GM12872 (cell line): Measurements from ENCODE around the gene WIZ.

Experiments
- CTCF ChIP-seq: IDR thresholded peaks from 3 replicates; pipeline ENCODE4 v1.5.1; 2011; ENCODE audit warnings: low read depth, mild to moderate bottlenecking, low read length, moderate library complexity; ENCODE audit not compliant: insufficient read depth

The WIZ gene

GRCh38 chr19:15417699-15418098, 32.1 kb downstream of the WIZ start:
- no peak for TF ChIP-seq CTCF

DNA sequence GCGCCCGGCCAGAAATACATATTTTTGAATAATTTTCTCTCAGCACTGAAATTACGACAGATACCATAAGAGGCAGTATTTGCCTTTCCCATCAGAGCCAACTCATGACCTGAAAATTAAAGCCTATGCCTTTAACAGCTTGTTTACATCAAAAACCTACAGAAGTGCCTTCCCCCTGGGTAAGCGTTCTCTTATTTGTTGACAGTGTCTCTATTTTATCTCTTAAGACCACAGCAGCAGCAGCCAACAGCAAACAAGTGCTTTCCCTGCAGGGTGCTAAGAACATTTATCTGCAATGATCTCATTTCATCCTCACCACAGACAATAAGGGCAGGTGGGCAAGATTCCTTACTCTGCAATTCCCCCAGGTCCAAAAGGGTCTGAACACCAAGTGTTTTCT, 36.9 kb downstream of the WIZ start:
- TF ChIP-seq CTCF, result no peak

GRCh38 chr19:15404780-15405211, 45.0 kb downstream of the WIZ start:
- no peak for TF ChIP-seq CTCF

GRCh38 chr19:15404097-15404779, 45.5 kb downstream of the WIZ start:
- TF ChIP-seq CTCF, result no peak

GRCh38 chr19:15403151-15403531, 46.6 kb downstream of the WIZ start:
- no peak for TF ChIP-seq CTCF

DNA sequence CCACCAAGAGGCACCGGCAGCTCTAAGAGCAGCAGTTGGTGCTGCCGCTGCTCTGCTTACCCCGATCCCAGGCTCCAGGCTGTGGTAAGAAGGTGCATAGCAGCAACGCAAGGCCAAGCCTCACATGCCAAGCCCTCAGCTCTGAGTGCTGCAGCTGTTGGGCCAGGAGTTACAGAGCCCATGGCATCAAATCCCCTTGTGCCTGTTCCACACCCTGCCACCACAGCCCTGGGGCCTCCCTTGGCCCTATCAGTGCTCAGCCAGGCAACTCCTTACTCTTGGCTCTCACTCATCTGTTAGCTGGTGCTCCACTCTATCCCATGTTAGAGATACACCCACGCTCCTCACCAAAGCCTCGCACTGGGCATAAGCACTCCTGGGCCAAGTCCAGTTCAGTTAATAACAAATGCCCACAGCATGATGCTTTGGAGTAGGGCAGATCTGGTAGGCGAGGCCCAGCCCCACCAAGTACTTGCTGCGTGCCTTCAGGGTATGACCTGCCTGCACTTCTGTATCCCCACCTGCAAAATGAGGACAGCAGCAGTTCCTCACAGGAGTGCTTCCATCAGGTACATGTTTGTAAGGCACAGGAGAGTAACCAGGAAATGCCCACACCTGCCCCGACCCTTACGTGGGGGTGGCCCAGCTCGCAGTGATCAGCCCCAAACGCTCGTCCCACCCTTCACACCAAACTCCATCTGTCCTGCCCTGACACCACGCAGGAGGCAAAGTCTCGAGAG, 47.2 kb downstream of the WIZ start:
- TF ChIP-seq CTCF, result no peak

- no peak for TF ChIP-seq CTCF
These were observed 48.4 kb downstream of the WIZ start for GRCh38 chr19:15401397-15401710.
